GM12872 (cell line): ENCODE data around the gene BLNK.

Experiments used
- TF ChIP-seq, protein P1 (sequence below): IDR thresholded peaks from 3 replicates; pipeline ENCODE4 v1.5.1; 2011; ENCODE audit warnings: low read depth, mild to moderate bottlenecking, low read length, moderate library complexity; ENCODE audit not compliant: insufficient read depth

Gene BLNK

DNA sequence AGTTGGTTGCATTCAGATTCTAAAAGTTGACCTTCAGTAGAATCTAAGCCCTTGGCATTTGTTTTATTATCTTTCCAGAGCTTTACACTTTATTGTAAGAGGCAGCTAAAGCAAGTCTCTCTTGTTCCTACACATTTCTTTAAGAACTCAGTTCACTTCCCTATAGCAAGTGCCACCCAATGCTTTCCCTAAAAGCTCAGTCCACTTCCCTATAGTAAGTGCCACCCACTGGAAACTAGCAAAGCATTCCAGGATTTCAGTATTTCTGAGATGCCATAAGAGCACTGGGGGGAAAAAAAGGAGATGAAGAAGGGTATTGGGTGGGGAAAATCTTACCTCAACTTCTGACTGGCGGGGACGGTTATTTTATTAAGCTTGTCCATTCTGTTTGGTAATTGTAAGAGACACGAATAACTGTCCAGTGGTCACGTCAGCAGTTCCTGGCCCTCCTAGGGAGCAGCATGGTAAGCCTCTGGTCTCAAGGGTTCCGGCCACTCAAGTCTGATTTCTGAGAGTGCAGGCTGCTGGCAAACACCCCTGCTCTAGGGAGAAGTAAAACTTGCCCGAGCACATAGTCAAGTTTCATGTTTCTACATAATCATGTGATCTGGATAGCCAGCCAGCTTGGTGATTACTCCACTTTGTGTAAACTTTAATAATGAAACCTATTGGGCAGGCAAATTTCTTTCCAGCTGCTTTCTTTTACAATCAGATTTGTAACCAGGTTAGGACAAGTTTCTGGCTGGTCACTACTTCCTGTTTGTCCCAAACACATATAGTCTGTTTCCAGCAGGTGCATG is at the start of gene BLNK:
BLNK (minus strand) TSS at position 554 of the 800 bp plus-strand sequence; CDS start at position 383, 171 bp downstream.
- TF ChIP-seq, protein P1, sequence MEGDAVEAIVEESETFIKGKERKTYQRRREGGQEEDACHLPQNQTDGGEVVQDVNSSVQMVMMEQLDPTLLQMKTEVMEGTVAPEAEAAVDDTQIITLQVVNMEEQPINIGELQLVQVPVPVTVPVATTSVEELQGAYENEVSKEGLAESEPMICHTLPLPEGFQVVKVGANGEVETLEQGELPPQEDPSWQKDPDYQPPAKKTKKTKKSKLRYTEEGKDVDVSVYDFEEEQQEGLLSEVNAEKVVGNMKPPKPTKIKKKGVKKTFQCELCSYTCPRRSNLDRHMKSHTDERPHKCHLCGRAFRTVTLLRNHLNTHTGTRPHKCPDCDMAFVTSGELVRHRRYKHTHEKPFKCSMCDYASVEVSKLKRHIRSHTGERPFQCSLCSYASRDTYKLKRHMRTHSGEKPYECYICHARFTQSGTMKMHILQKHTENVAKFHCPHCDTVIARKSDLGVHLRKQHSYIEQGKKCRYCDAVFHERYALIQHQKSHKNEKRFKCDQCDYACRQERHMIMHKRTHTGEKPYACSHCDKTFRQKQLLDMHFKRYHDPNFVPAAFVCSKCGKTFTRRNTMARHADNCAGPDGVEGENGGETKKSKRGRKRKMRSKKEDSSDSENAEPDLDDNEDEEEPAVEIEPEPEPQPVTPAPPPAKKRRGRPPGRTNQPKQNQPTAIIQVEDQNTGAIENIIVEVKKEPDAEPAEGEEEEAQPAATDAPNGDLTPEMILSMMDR: no peak

DNA sequence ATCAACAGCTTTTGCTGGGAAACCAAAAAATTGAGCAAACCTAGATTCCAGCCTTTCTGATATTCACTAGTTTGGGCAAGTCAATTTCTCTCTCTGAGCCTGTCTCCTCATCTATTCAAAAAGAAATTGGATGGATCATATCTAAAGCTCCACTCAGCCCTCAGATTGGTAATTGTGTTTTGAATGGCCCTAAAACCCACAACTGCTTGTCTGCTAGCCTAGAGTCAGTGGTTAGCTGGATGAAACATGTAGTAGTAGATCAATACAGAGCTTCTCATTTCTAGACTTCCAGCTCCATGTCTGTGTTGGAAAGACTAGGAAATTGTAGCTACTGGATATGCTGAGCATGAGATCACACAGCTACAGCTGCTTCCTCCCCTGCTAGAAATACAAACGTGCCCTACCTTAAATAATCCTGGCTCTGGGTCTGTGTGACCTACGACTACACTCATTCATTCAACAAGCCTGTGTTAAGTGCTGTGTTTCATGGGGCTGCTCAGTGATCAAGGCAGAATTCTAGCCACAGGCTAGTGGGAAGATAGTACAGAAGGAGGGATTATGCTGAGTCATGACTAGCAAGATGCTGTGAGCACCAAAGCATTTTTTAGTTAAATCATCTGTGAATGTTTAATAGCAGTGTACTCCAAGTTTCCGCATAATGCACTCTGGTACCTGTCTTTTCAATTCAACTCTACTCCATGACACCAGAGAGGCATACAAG is 48.5 kb upstream of the BLNK start:
- TF ChIP-seq, protein P1: no peak

DNA sequence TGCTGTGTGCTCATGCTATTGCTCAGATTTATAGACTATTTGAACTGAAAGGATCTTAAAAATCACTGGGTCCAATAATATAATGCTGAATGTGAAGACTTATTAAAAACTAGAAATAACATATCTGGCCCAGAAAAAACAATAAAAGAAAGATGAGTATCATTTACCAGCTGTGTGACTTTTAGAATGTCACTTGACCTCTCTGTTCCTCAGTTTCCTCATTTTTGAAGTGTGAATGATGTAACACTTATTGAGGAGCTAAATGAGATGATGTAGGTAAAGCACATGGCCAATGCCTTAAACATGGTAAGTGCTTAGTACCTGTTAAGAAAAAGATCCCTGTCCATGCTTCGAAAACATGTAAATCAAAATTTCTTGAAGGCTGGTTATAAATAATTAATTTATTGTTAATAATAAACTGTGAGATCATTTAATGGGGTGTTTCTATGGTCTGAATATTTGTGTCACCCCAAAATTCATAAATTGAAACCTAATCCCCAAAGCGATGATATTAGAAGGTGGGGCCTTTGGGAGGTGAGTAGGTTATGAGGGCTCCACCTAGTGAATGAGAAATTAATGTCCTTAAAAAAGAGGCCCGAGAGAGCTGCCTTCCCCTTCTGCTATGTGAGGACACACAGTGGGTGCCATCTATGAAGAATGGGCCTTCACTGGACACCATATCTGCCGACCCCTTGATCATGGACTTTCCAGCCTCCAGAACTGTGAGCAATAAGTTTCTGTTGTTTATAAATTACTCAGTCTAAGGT is 45.9 kb upstream of the BLNK start:
- TF ChIP-seq, protein P1: no peak

DNA sequence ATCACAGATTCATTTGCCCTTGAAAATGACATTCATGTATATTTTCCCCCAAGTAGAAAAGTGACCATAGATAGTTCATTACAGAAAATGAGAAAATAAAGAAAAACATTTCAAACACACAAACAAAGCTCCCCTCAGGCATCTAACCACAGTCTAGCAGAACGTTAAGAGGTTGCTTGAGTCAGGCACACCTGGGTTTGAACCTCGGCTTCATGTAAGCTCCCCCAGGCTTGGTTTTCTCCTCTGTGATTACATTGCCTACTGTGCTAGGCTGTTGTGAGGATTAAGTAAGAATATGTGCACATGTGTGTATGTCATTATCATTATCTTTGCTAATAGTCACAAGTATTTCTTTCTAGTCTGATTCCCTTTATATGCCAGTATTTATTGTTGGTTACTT is 42.0 kb upstream of the BLNK start:
- TF ChIP-seq, protein P1: no peak

DNA sequence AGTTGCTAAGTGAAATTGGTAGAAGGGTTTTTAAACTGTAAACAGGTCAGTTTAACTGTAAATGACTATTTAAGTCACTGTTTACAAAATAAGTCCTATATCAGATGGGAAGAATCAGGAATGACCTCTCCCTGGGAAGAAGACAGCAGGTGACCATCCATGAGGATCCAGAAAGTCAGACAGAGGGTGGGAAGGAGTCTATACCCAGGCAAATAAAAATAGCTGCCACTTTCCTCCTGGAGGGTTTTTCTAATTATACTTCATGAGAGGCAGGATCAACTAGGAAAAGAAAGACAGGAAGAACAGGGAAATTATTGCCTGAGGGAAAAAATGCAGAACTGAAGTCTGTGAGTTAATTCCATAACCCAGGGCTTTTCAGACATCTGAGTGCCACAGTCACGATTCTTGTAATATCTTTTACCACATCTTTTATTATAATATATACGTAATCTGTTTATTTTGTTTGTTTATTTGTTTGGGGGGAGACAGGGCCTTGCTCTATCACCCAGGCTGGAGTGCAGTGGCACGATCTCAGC is 39.9 kb upstream of the BLNK start:
- TF ChIP-seq, protein P1: no peak

DNA sequence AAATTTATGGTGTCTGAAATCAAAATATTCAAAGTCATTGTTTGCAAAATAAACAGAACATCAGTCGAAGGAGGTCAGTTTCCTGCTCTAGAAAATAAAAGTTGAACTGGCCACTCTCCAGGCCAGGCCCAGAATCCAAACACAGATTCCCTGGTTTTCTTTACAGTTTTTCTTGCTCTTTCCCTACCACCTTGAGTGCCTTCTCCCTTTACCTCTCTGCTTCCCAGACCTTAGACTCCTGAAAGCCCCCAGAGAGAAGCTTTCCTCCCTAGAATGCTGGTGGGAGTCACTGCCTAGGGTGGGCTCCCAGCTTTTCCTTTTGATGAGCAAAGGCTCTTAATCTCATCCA is 38.9 kb upstream of the BLNK start:
- TF ChIP-seq, protein P1: no peak
